GM21390 (cell line): ENCODE results near the gene SPART.

Source experiments
- ATAC-seq: cut with Tn5 transposase; IDR thresholded peaks from one replicate; pipeline ENCODE4 v1.9.1; 2021; ENCODE audit not compliant: unreplicated experiment

The SPART gene

GRCh38 chr13:36346222-36347083 lies at the start of gene SPART:
Gene SPART (minus strand): TSS chr13:36346394. CDS start chr13:36335830, 10,564 bp downstream.
- peak; percentile 95 for ATAC-seq

- no peak for ATAC-seq
Observed at GRCh38 chr13:36395280-36395679, 49.1 kb upstream of the SPART start.

- no peak for ATAC-seq
Observed at GRCh38 chr13:36385489-36385888, 39.3 kb upstream of the SPART start.

GRCh38 chr13:36382030-36382429 lies 35.8 kb upstream of the SPART start:
- ATAC-seq, result no peak

- no peak for ATAC-seq
Observed at GRCh38 chr13:36377826-36378468, 31.8 kb upstream of the SPART start.

- no peak for ATAC-seq
Observed at GRCh38 chr13:36374063-36374462, 27.9 kb upstream of the SPART start.

GRCh38 chr13:36371185-36371584 lies 25.0 kb upstream of the SPART start:
- no peak for ATAC-seq

- no peak for ATAC-seq
Observed at GRCh38 chr13:36370108-36370429, 23.9 kb upstream of the SPART start.

GRCh38 chr13:36369268-36370107 lies 23.3 kb upstream of the SPART start:
- ATAC-seq, result no peak

GRCh38 chr13:36366031-36366430 lies 19.8 kb upstream of the SPART start:
- ATAC-seq, result no peak

- no peak for ATAC-seq
Observed at GRCh38 chr13:36363366-36363863, 17.2 kb upstream of the SPART start.

- ATAC-seq, result no peak
Observed at GRCh38 chr13:36362914-36363313, 16.7 kb upstream of the SPART start.

- ATAC-seq, result no peak
Observed at GRCh38 chr13:36362251-36362650, 16.1 kb upstream of the SPART start.

GRCh38 chr13:36360903-36361302 lies 14.7 kb upstream of the SPART start:
- no peak for ATAC-seq

GRCh38 chr13:36359301-36359950 lies 13.2 kb upstream of the SPART start:
- ATAC-seq, result no peak

- ATAC-seq, result no peak
Observed at GRCh38 chr13:36358175-36358718, 12.1 kb upstream of the SPART start.

GRCh38 chr13:36357692-36358091 lies 11.5 kb upstream of the SPART start:
- ATAC-seq, result no peak

- ATAC-seq, result no peak
Observed at GRCh38 chr13:36357231-36357630, 11.0 kb upstream of the SPART start.

- ATAC-seq, result no peak
Observed at GRCh38 chr13:36356058-36356457, 9.9 kb upstream of the SPART start.

- no peak for ATAC-seq
Observed at GRCh38 chr13:36355632-36356031, 9.4 kb upstream of the SPART start.
